Muscle layer of colon (tissue), 2 donors: ENCODE data around the gene ZNF865.
A peak's percentile ranks its signal among the peaks of the same experiment; 100 is the strongest.

Experiments used
- H3K27ac ChIP-seq: one replicate; pipeline ENCODE4 v1.7.0; 2013; ENCODE audit warnings: low read depth, mild to moderate bottlenecking, low read length, moderate library complexity
- H3K27me3 ChIP-seq, 2 donors: one replicate each; pipeline ENCODE4 v1.7.0; 2013; ENCODE audit warnings: low read length in 2 of 2, mild to moderate bottlenecking in 2 of 2; ENCODE audit not compliant: insufficient read depth in 2 of 2, control insufficient read depth in 1 of 2
- H3K36me3 ChIP-seq: one replicate; pipeline ENCODE4 v1.7.0; 2013; ENCODE audit warnings: mild to moderate bottlenecking, low read length; ENCODE audit not compliant: insufficient read depth
- H3K4me1 ChIP-seq: one replicate; pipeline ENCODE4 v1.7.0; 2013; ENCODE audit warnings: mild to moderate bottlenecking, low read length; ENCODE audit not compliant: insufficient read depth
- H3K4me3 ChIP-seq, 2 donors: one replicate each; pipeline ENCODE4 v1.7.0; 2013; ENCODE audit warnings: low read length in 2 of 2, low read depth in 1 of 2, mild to moderate bottlenecking in 1 of 2, moderate library complexity in 1 of 2
- H3K9ac ChIP-seq: one replicate; pipeline ENCODE4 v1.7.0; 2013; ENCODE audit warnings: low read length
- H3K9me3 ChIP-seq: one replicate; pipeline ENCODE4 v1.7.0; 2013; ENCODE audit warnings: mild to moderate bottlenecking, low read length
- donor health status: abdominal sarcoma.
- donor health status: Adenocarcinoma of cecum.

Gene ZNF865

GRCh38 chr19:55650602-55651230, 45.3 kb downstream of the ZNF865 start:
- H3K4me3 ChIP-seq, result no peak overlapping the region
- H3K9ac ChIP-seq, result no peak overlapping the region
- H3K36me3 ChIP-seq, result no peaks in the 10 kb centered on the region
- peaks cover 20% of the 10 kb centered on the region for H3K4me1 ChIP-seq
- no peaks in the 10 kb centered on the region for H3K27me3 ChIP-seq
- no peaks in the 10 kb centered on the region for H3K9me3 ChIP-seq
- H3K27ac ChIP-seq, result no peak overlapping the region

- Histone ChIP-seq H3K9ac (no peak overlapping the region), H3K9me3 (no peaks in the 10 kb centered on the region), H3K27ac (no peak overlapping the region), H3K27me3 (no peaks in the 10 kb centered on the region), H3K4me3 (no peak overlapping the region), H3K36me3 (no peaks in the 10 kb centered on the region), H3K4me1 (peaks cover 25% of the 10 kb centered on the region)
Observed at GRCh38 chr19:55651236-55651635, 45.8 kb downstream of the ZNF865 start.

GRCh38 chr19:55652311-55653128, 47.1 kb downstream of the ZNF865 start:
- Histone ChIP-seq H3K9ac (no peak overlapping the region), H3K9me3 (no peaks in the 10 kb centered on the region), H3K4me1 (peaks cover 31% of the 10 kb centered on the region), H3K27ac (no peak overlapping the region), H3K4me3 (no peak overlapping the region), H3K27me3 (no peaks in the 10 kb centered on the region), H3K36me3 (no peaks in the 10 kb centered on the region)

- no peaks in the 10 kb centered on the region for H3K36me3 ChIP-seq
- H3K27ac ChIP-seq, result peak overlapping the region; percentile 98
- H3K27me3 ChIP-seq, result no peaks in the 10 kb centered on the region
- peak overlapping the region; percentile 79 for H3K9ac ChIP-seq
- peak overlapping the region; percentile 59 to 70 for H3K4me3 ChIP-seq
- no peaks in the 10 kb centered on the region for H3K9me3 ChIP-seq
- H3K4me1 ChIP-seq, result peaks cover 42% of the 10 kb centered on the region
Observed at GRCh38 chr19:55653651-55654322, 48.3 kb downstream of the ZNF865 start.

GRCh38 chr19:55654323-55654867, 48.9 kb downstream of the ZNF865 start:
- Histone ChIP-seq H3K9me3 (no peaks in the 10 kb centered on the region), H3K36me3 (peaks cover 3% of the 10 kb centered on the region), H3K4me1 (peaks cover 39% of the 10 kb centered on the region), H3K27me3 (no peaks in the 10 kb centered on the region), H3K27ac (peak overlapping the region; percentile 98), H3K4me3 (peak overlapping the region; percentile 59 to 70), H3K9ac (peak overlapping the region; percentile 79)

- peak within 1 kb of the TSS; percentile 98 for H3K27ac ChIP-seq
- peaks cover 35% of the 10 kb centered on the region for H3K4me1 ChIP-seq
- H3K4me3 ChIP-seq, result peak within 1 kb of the TSS; percentile 95
- no peaks in the 10 kb centered on the region for H3K9me3 ChIP-seq
- peaks cover 9% of the 10 kb centered on the region for H3K36me3 ChIP-seq
- H3K9ac ChIP-seq, result peak within 1 kb of the TSS; percentile 82
- no peaks in the 10 kb centered on the region for H3K27me3 ChIP-seq
Observed at GRCh38 chr19:55654868-55655647, 49.6 kb downstream of the ZNF865 start, which contains the start of gene U2AF2. Gene U2AF2 (plus strand): TSS chr19:55655035. CDS start chr19:55655105, 70 bp downstream.

GRCh38 chr19:55655648-55656040, 50.2 kb downstream of the ZNF865 start:
- peaks cover 35% of the 10 kb centered on the region for H3K4me1 ChIP-seq

GRCh38 chr19:55656552-55656951, 51.1 kb downstream of the ZNF865 start:
- Histone ChIP-seq H3K27me3 (no peaks in the 10 kb centered on the region), H3K36me3 (peaks cover 23% of the 10 kb centered on the region), H3K4me3 (peak overlapping the region in 1 of 2 donors; percentile 95), H3K9ac (peak overlapping the region; percentile 82), H3K4me1 (peaks cover 35% of the 10 kb centered on the region), H3K27ac (no peak overlapping the region), H3K9me3 (no peaks in the 10 kb centered on the region)

More at GRCh38 chr19:55655648-55656040, 50.2 kb downstream of the ZNF865 start:
- Histone ChIP-seq H3K27me3 (no peaks in the 10 kb centered on the region), H3K9me3 (no peaks in the 10 kb centered on the region), H3K36me3 (peaks cover 14% of the 10 kb centered on the region), H3K27ac (peak overlapping the region; percentile 88), H3K9ac (peak overlapping the region; percentile 82), H3K4me3 (peak overlapping the region; percentile 95)

GRCh38 chr19:55656988-55657747, 51.7 kb downstream of the ZNF865 start:
- Histone ChIP-seq H3K36me3 (peaks cover 29% of the 10 kb centered on the region), H3K4me3 (peak overlapping the region; percentile 15 to 95), H3K27me3 (no peaks in the 10 kb centered on the region), H3K9ac (no peak overlapping the region), H3K4me1 (peaks cover 35% of the 10 kb centered on the region), H3K9me3 (no peaks in the 10 kb centered on the region), H3K27ac (no peak overlapping the region)

GRCh38 chr19:55658846-55659459, 53.5 kb downstream of the ZNF865 start:
- H3K36me3 ChIP-seq, result peaks cover 46% of the 10 kb centered on the region
- no peak overlapping the region for H3K27ac ChIP-seq
- no peaks in the 10 kb centered on the region for H3K27me3 ChIP-seq
- H3K9me3 ChIP-seq, result no peaks in the 10 kb centered on the region
- H3K4me3 ChIP-seq, result no peak overlapping the region
- H3K9ac ChIP-seq, result no peak overlapping the region
- peaks cover 35% of the 10 kb centered on the region for H3K4me1 ChIP-seq
